ENCODE data around the gene TSC1.

The TSC1 gene

DNA sequence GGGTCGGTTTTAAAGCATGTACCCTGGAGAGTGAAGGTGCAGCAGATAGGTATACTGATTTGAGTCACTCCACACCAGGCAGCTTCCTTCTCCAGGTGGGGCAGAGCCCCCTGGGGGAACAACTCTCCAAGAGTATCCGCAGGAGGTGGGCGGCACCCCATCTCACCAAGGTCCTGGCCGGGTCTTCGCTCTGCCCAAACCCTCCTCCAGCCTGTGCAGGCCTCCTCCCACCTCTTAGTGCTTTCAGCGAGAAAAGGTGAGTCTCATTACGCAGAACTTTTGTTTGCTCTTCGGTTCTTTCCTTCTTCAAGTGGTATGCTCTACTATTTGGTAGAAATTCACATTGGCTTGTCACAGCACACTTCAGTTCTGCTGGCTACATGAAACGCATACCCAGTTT lies 52.0 kb downstream of the TSC1 start:
- no peak overlapping the region for H2AFZ ChIP-seq (ENCODE audit: low read depth, low read length, severe bottlenecking)
- TF ChIP-seq, protein P1, sequence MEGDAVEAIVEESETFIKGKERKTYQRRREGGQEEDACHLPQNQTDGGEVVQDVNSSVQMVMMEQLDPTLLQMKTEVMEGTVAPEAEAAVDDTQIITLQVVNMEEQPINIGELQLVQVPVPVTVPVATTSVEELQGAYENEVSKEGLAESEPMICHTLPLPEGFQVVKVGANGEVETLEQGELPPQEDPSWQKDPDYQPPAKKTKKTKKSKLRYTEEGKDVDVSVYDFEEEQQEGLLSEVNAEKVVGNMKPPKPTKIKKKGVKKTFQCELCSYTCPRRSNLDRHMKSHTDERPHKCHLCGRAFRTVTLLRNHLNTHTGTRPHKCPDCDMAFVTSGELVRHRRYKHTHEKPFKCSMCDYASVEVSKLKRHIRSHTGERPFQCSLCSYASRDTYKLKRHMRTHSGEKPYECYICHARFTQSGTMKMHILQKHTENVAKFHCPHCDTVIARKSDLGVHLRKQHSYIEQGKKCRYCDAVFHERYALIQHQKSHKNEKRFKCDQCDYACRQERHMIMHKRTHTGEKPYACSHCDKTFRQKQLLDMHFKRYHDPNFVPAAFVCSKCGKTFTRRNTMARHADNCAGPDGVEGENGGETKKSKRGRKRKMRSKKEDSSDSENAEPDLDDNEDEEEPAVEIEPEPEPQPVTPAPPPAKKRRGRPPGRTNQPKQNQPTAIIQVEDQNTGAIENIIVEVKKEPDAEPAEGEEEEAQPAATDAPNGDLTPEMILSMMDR (IDR thresholded peaks at IDR 0.05; ENCODE audit: insufficient read depth, low read length, poor library complexity, severe bottlenecking) = no peak
- H3K79me2 ChIP-seq (ENCODE audit: insufficient read depth, low read length) = no peaks in the 10 kb centered on the region
- no peaks in the 10 kb centered on the region for H3K36me3 ChIP-seq (ENCODE audit: low read length)
- H3K4me2 ChIP-seq (ENCODE audit: low read depth, low read length, poor library complexity, severe bottlenecking) = no peak overlapping the region
- H3K9me3 ChIP-seq (ENCODE audit: insufficient read depth, low read length) = no peaks in the 10 kb centered on the region
- H3K9me2 ChIP-seq (replicated peaks; ENCODE audit: insufficient read depth, low read length) = no peaks in the 10 kb centered on the region
- H3K9ac ChIP-seq (ENCODE audit: low read length) = no peak overlapping the region
- no peak overlapping the region for H3K4me3 ChIP-seq (ENCODE audit: insufficient read depth, low read length, poor library complexity, severe bottlenecking)
- no peaks in the 10 kb centered on the region for H3F3A ChIP-seq (ENCODE audit: insufficient read depth)
- no peaks in the 10 kb centered on the region for H4K20me1 ChIP-seq (ENCODE audit: low read depth, low read length)
- H3K27ac ChIP-seq (ENCODE audit: low read depth, low read length) = no peak overlapping the region
- no peaks in the 10 kb centered on the region for H3K27me3 ChIP-seq (ENCODE audit: low read length)

GRCh38 chr9:132888151-132888550 lies 56.3 kb downstream of the TSC1 start:
- Histone ChIP-seq H4K20me1 (ENCODE audit: low read depth, low read length) (no peaks in the 10 kb centered on the region), H3F3A (ENCODE audit: insufficient read depth) (no peaks in the 10 kb centered on the region), H3K4me3 (ENCODE audit: insufficient read depth, low read length, poor library complexity, severe bottlenecking) (no peak overlapping the region), H3K36me3 (ENCODE audit: low read length) (no peaks in the 10 kb centered on the region), H3K79me2 (ENCODE audit: insufficient read depth, low read length) (no peaks in the 10 kb centered on the region), H2AFZ (ENCODE audit: low read depth, low read length, severe bottlenecking) (no peak overlapping the region), H3K4me2 (ENCODE audit: low read depth, low read length, poor library complexity, severe bottlenecking) (no peak overlapping the region), H3K9me2 (replicated peaks; ENCODE audit: insufficient read depth, low read length) (no peaks in the 10 kb centered on the region), H3K9ac (ENCODE audit: low read length) (no peak overlapping the region), H3K27me3 (ENCODE audit: low read length) (no peaks in the 10 kb centered on the region), H3K9me3 (ENCODE audit: insufficient read depth, low read length) (no peaks in the 10 kb centered on the region), H3K27ac (ENCODE audit: low read depth, low read length) (no peak overlapping the region)
- TF ChIP-seq, protein P1 (IDR thresholded peaks at IDR 0.05; ENCODE audit: insufficient read depth, low read length, poor library complexity, severe bottlenecking) = no peak
- no peak for TF ChIP-seq EZH2phosphoT487 (conservative IDR thresholded peaks at IDR 0.05; ENCODE audit: low read length)

GRCh38 chr9:132887181-132888120 lies 57.0 kb downstream of the TSC1 start:
- no peak overlapping the region for H3K27ac ChIP-seq (ENCODE audit: low read depth, low read length)
- no peak overlapping the region for H3K4me2 ChIP-seq (ENCODE audit: low read depth, low read length, poor library complexity, severe bottlenecking)
- TF ChIP-seq, protein P1 (IDR thresholded peaks at IDR 0.05; ENCODE audit: insufficient read depth, low read length, poor library complexity, severe bottlenecking) = no peak
- TF ChIP-seq EZH2phosphoT487 (conservative IDR thresholded peaks at IDR 0.05; ENCODE audit: low read length) = no peak
- H3F3A ChIP-seq (ENCODE audit: insufficient read depth) = no peaks in the 10 kb centered on the region
- no peaks in the 10 kb centered on the region for H3K9me2 ChIP-seq (replicated peaks; ENCODE audit: insufficient read depth, low read length)
- H3K9me3 ChIP-seq (ENCODE audit: insufficient read depth, low read length) = no peaks in the 10 kb centered on the region
- H3K79me2 ChIP-seq (ENCODE audit: insufficient read depth, low read length) = no peaks in the 10 kb centered on the region
- H3K9ac ChIP-seq (ENCODE audit: low read length) = no peak overlapping the region
- H3K4me3 ChIP-seq (ENCODE audit: insufficient read depth, low read length, poor library complexity, severe bottlenecking) = no peak overlapping the region
- H4K20me1 ChIP-seq (ENCODE audit: low read depth, low read length) = no peaks in the 10 kb centered on the region
- no peaks in the 10 kb centered on the region for H3K27me3 ChIP-seq (ENCODE audit: low read length)
- H2AFZ ChIP-seq (ENCODE audit: low read depth, low read length, severe bottlenecking) = no peak overlapping the region
- no peaks in the 10 kb centered on the region for H3K36me3 ChIP-seq (ENCODE audit: low read length)
